RCC 7860 (cell line): ENCODE data around the gene CFAP298.

Experiments used
- DNase-seq: peaks from one replicate; pipeline ENCODE4 v3.0.0-alpha.2; 2015; ENCODE audit warnings: low spot score
- FAIRE-seq: peaks from 2 replicates; lab custom pipeline; 2012; peaks lifted over from hg19 to GRCh38; lab: Jason Lieb, UNC

CFAP298 gene

GRCh38 chr21:32599526-32599925 is 12.7 kb downstream of the CFAP298 start:
- FAIRE-seq (no peak), DNase-seq (peak; percentile 81)

GRCh38 chr21:32599091-32599490 is 13.1 kb downstream of the CFAP298 start:
- DNase-seq (peak; percentile 83), FAIRE-seq (peak; percentile 76)

- DNase-seq = peak; percentile 99
These were observed 15.0 kb downstream of the CFAP298 start for GRCh38 chr21:32597205-32597604.

GRCh38 chr21:32595431-32595830 is 16.7 kb downstream of the CFAP298 start:
- DNase-seq (no peak), FAIRE-seq (no peak)

More at GRCh38 chr21:32597205-32597604, 15.0 kb downstream of the CFAP298 start:
- peak; percentile 95 for FAIRE-seq

GRCh38 chr21:32593690-32594089 is 18.5 kb downstream of the CFAP298 start:
- DNase-seq = no peak

GRCh38 chr21:32592929-32593502 is 19.2 kb downstream of the CFAP298 start:
- DNase-seq (no peak), FAIRE-seq (no peak)

More at GRCh38 chr21:32593690-32594089, 18.5 kb downstream of the CFAP298 start:
- no peak for FAIRE-seq

GRCh38 chr21:32590130-32590529 is 22.0 kb downstream of the CFAP298 start:
- FAIRE-seq = no peak
- no peak for DNase-seq

- DNase-seq (no peak), FAIRE-seq (no peak)
These were observed 24.5 kb downstream of the CFAP298 start for GRCh38 chr21:32587651-32588050.

- no peak for DNase-seq
These were observed 25.1 kb downstream of the CFAP298 start for GRCh38 chr21:32587120-32587519.

GRCh38 chr21:32585970-32586369 is 26.2 kb downstream of the CFAP298 start:
- FAIRE-seq (no peak), DNase-seq (no peak)

More at GRCh38 chr21:32587120-32587519, 25.1 kb downstream of the CFAP298 start:
- no peak for FAIRE-seq

GRCh38 chr21:32585042-32585710 is 27.0 kb downstream of the CFAP298 start, which contains the start of gene TCP10L:
TCP10L (minus strand) TSS chr21:32585523; CDS start chr21:32584304, 1,219 bp downstream.
- FAIRE-seq (no peak), DNase-seq (no peak)

GRCh38 chr21:32584472-32584871 is 27.7 kb downstream of the CFAP298 start:
- no peak for FAIRE-seq

GRCh38 chr21:32581732-32582131 is 30.4 kb downstream of the CFAP298 start:
- DNase-seq (no peak), FAIRE-seq (no peak)

More at GRCh38 chr21:32584472-32584871, 27.7 kb downstream of the CFAP298 start:
- no peak for DNase-seq

- DNase-seq = no peak
- no peak for FAIRE-seq
These were observed 31.2 kb downstream of the CFAP298 start for GRCh38 chr21:32580949-32581348.

GRCh38 chr21:32578107-32578691 is 34.0 kb downstream of the CFAP298 start:
- FAIRE-seq (no peak), DNase-seq (no peak)

- no peak for FAIRE-seq
- no peak for DNase-seq
These were observed 36.2 kb downstream of the CFAP298 start for GRCh38 chr21:32576011-32576410.

- no peak for FAIRE-seq
- DNase-seq = no peak
These were observed 36.9 kb downstream of the CFAP298 start for GRCh38 chr21:32574946-32575925.

GRCh38 chr21:32572574-32573420 is 39.4 kb downstream of the CFAP298 start:
- no peak for FAIRE-seq
- no peak for DNase-seq

- DNase-seq = no peak
These were observed 41.7 kb downstream of the CFAP298 start for GRCh38 chr21:32570456-32570855.

More at GRCh38 chr21:32570456-32570855, 41.7 kb downstream of the CFAP298 start:
- FAIRE-seq = no peak
